HG03520 (cell line): ENCODE results near the gene WNT7A.

ENCODE experiments used
- ATAC-seq: cut with Tn5 transposase; IDR thresholded peaks from one replicate; pipeline ENCODE4 v1.9.1; 2021; ENCODE audit warnings: mild to moderate bottlenecking, moderate library complexity; ENCODE audit not compliant: unreplicated experiment

The WNT7A gene

GRCh38 chr3:13849018-13849417 is 30.9 kb downstream of the WNT7A start:
- no peak for ATAC-seq

DNA sequence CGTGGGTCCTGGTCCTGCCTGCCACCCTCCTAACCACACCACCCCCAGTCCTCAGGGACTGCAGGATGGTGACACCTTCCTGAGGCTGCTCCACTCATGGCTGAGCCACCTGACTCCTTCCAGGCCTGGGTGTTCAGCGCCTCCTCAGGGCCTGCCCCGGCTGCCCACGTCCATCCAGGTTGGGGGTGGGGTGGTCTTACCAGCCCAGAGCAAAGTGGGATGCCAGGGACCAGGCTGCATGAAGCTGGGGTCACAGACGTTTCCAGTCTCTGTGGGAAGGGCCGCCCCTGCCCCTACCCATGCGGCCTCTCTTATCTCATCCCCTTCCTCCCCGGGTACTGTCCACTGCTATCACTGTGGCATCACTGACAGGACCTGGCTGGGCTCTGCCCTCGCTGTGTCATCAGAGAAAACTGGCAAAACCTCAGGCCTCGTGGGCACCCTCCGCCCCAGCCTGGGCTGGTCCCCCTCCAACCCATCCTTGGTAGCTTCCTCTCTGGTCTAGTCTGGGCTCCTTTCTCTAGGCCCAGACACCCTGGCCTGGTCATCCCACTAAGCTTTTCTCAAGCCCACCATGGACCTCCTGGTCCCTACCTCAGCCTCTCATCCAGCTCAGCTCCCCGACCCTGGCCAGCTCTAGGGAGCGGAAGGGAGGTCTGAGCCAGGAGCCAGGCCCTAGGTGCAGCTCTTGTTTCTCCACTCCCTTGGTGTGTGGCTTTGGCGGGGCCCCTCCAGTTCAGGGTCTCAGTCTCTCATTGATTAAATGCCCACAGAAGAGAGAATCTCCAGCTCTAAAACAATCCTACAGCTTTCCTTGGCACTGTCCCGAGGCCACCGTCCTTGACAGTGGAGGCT is 32.9 kb downstream of the WNT7A start:
- no peak for ATAC-seq

DNA sequence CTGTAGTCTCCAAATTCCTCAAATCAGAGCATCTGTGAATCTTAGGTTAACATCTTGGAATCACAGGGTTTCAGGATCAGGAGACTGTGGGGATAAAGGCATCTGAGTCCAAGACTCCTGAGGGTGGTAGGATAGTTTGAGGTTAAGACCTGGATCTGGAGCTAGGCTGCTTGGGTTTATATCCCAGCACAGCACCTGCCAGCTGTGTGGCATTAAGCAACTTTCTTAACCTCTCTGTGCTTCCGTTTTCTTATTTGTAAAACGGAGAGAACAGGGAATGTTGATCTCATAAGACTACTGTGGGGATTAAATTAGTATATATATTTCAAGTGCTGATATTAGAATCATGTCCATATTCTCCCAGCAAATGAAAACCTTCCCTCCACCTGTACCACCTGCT is 33.6 kb downstream of the WNT7A start:
- ATAC-seq = no peak

- no peak for ATAC-seq
Observed at GRCh38 chr3:13845806-13846205, 34.1 kb downstream of the WNT7A start.

DNA sequence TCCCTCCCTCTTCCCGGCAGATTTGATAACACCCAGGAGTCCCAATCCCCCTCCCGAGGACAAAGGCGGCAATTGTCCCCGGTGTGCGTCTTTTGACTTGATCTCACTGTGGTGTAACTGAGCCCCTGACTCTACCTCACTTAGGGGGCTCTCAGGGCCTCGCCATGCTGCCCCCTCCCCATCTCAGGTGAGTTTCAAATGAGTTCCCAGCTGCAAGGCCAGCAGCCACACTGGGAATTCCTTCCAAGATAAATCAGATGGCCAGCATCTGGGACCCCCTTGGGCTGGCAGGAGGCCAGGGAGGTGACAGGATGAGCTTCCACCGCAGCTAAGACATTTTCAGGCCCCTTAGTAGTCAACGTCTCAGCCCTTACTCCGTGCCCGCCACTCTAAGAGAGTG is 35.0 kb downstream of the WNT7A start:
- no peak for ATAC-seq

DNA sequence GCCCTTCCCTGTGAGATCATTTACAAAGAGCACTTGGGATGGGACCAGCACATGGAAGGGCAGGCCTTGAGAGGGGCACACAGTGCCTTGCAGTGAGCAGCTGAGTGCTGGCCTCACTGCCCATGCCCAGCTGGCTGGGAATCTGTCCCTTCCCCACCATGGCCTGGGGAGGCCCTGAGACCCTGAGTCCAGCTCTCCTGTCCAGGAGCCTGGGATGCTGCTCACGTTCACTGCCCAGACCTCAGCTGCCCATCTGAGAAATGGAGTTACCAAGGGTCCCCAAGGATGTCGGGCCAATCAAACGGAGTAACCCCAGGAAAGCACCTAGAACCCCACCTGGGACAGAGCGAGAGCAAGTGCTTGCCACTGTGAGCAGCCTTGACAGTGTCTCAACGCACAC is 35.6 kb downstream of the WNT7A start:
- no peak for ATAC-seq

- no peak for ATAC-seq
Observed at GRCh38 chr3:13843351-13843750, 36.5 kb downstream of the WNT7A start.

- no peak for ATAC-seq
Observed at GRCh38 chr3:13842226-13842625, 37.6 kb downstream of the WNT7A start.

- no peak for ATAC-seq
Observed at GRCh38 chr3:13841826-13842225, 38.0 kb downstream of the WNT7A start.

GRCh38 chr3:13841141-13841540 is 38.7 kb downstream of the WNT7A start:
- no peak for ATAC-seq

GRCh38 chr3:13840456-13840855 is 39.4 kb downstream of the WNT7A start:
- ATAC-seq = no peak

DNA sequence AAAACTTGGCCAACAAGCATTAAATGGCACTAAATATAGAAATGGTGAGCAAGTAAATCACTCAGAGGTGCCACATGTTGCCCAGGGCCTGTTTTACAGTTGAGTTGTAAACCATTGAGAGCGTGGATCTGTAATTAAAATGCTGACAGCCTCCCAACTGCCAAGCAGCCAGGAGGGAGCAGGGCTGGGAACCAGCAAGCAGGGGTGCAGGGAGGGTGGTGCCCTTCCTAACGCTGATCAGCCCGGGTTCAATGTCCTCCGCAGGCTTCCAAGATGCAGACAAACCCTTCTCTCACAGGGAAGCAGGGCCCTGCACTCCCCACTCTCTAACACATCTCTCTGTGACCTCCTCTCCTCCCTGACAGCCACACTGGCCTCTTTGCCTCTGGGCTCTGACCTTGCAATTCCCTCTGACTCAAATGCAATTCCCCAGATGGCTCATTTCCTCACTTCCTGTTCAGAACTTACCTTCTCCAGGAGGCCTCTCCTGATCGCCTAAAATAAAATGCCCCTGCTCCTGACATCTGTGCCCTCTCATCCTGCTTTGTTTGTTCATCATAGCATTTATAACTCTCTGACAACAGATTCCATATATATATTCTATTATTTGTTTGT is 40.0 kb downstream of the WNT7A start:
- no peak for ATAC-seq

DNA sequence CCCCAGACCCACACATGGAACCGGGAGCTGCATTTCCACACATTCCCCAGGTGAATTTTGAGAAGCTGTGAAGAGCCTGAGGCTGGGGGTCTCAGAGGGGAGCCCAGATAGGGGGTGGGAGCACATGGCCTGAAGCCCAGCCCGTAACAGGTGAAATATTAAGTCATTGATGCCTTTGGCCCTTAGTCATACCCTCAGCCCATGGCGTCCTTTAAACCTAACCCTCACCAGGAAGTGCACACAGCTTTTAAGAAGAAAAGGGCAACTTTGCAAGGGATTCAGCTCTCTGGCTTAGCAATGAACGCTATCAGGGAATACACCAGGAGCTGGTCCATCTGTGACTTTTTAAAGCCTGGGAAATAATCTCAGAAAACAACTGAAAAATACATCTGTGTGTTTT is 40.6 kb downstream of the WNT7A start:
- ATAC-seq = no peak

DNA sequence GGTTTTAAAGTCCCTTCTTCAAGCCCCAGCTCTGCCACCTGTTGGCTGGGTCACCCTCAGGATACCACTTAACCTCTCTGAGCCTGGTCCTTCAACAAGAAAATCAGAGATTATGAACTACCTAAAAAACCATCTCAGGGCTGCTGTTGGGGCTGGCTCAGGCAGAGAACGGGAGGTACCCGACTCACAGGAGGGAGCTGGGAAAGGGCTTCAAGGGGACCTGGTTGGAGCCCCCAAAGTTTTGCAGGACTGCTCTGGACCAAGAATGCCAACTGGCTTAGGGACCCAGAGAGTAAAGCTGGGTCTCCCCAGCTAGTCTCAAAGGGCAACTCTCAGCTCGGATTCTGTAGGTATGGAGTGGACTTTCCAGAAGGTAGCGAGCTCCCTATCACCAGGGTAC is 41.5 kb downstream of the WNT7A start:
- ATAC-seq = no peak

GRCh38 chr3:13837751-13838150 is 42.1 kb downstream of the WNT7A start:
- no peak for ATAC-seq

DNA sequence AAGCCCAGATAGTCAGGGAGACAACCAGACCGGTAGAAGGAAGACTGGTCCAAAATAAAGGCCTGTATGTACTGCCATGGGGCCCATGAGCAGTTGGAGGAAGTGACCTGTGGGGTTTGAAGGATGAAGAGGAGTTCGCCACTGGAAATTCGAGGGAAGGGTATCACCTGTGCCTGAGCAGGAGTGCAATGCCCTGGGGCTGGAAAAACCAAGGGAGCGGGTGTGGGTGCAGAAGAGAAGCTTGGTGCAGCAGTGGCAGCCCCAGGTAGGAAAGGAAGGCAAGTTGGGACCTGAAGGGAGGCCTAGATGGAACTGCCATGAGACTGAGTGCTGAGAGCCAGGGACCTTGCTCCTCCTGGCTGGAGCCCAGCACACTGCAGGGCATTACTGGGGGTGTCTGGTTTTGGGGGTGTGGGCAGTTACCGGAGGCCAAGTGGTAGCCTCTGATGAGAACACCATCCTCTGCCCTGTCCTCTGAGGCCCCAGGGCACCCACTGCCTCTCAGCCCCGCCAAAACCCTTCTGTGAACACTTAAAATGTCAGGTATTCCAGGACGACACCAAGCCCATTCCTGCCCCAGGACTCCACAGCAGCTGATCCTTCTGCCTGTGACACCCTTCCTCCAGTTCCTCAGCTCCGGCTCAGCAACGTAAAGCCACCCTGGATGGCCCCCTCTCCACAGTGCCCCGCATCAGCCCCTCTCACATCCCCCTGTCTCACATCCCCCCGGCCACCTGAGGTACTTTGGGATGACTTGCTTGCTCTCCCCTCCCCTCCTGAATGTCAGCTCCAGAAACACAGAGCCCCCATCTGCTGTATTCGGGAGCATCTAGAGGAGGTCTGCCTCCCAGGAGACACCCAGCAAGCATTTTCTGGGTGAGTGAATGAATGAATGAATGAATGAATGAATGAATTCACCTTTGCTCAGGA is 42.9 kb downstream of the WNT7A start:
- no peak for ATAC-seq

GRCh38 chr3:13835246-13835645 is 44.6 kb downstream of the WNT7A start:
- ATAC-seq = no peak

- ATAC-seq = no peak
Observed at GRCh38 chr3:13834258-13835035, 45.4 kb downstream of the WNT7A start.

DNA sequence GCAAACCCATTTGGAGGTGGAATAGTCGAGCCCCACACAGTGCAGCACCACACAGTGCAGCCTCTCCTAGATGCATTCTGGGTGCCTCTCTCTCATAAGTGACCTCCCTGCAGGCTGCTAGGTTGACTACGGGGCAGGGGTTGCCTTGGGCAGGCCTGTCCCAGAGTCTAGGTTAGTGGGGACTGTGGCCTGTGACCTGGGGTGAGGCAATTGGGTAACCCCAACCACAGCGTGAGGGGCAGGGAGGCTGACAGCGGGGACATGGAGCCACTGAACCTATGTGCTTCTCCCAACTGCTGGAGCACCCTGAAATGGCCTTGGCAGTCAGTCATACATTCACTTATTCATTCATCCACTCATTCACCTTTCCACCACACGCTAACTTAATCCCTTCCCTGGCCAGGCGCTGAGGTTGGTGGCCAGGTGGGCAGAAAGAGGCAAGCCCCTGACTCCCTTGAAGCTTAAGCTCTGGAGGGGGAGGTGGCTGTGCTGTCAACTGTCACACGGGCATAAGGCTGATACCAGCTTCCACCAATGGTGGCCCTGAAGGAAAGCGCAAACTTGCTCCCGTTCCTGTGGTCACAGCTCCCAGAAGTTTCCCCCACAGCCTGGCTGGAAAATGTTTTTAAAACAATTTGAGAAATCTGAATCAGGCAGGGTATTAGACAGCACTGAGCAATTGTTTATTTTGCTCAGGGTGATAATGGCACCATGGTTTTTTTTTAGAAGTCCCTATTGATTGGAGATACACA is 46.2 kb downstream of the WNT7A start:
- no peak for ATAC-seq

DNA sequence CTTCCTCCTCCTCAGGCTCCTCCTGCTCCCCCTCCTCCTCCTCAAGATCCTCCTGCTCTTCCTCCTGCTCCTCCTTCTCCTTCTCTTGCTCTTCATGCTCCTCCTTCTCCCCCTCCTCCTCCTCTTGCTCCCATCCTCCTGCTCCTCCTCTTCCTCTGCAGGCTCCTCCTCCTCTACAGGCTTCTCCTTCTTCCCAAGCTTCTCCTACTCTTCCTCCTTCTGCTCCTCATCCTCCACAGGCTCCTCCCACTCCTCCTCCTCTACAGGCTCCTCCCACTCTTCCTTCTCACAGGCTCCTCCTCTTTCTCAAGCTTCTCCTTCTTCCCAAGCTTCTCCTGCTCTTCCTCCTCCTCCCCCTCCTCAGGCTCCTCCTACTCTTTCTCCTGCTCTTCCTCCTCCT is 47.7 kb downstream of the WNT7A start:
- no peak for ATAC-seq
